ENCODE results near the gene NPR2. TPM values are rescaled to one million over a fixed set of nuclear protein-coding genes. Genes with fewer than 3 reads are reported as not detected.
A peak's percentile ranks its signal among the peaks of the same experiment; 100 is the strongest.

NPR2 gene
- total RNA-seq, 1 experiment from 2014 or later: 1.1 TPM

- in situ Hi-C loops (cut with HindIII; ENCODE audit: low pct_unique_long_range_greater_than_20kb, low sequenced_read_pairs): no loop called here
- no peak for DNase-seq (ENCODE audit: low read depth, low spot score)
Measured at GRCh38 chr9:35840881-35841644, 49.7 kb downstream of the NPR2 start.

GRCh38 chr9:35841645-35841900 lies 50.2 kb downstream of the NPR2 start:
- in situ Hi-C loops (cut with HindIII; ENCODE audit: low pct_unique_long_range_greater_than_20kb, low sequenced_read_pairs): no loop called here
- DNase-seq (ENCODE audit: low read depth, low spot score): no peak

- DNase-seq (ENCODE audit: low read depth, low spot score): no peak
- in situ Hi-C loops (cut with HindIII; ENCODE audit: low pct_unique_long_range_greater_than_20kb, low sequenced_read_pairs): no loop called here
Measured at GRCh38 chr9:35842020-35842745, 50.8 kb downstream of the NPR2 start.

- DNase-seq (ENCODE audit: low read depth, low spot score): no peak
- in situ Hi-C loops (cut with HindIII; ENCODE audit: low pct_unique_long_range_greater_than_20kb, low sequenced_read_pairs): no loop called here
Measured at GRCh38 chr9:35842795-35843194, 51.4 kb downstream of the NPR2 start.

GRCh38 chr9:35844628-35845270 lies 53.4 kb downstream of the NPR2 start:
- in situ Hi-C loops (cut with HindIII; ENCODE audit: low pct_unique_long_range_greater_than_20kb, low sequenced_read_pairs): no loop called here
- peak; percentile 83 for DNase-seq (ENCODE audit: low read depth, low spot score)

- in situ Hi-C loops (cut with HindIII; ENCODE audit: low pct_unique_long_range_greater_than_20kb, low sequenced_read_pairs): no loop called here
- no peak for DNase-seq (ENCODE audit: low read depth, low spot score)
Measured at GRCh38 chr9:35845824-35846771, 54.7 kb downstream of the NPR2 start.

- DNase-seq (ENCODE audit: low read depth, low spot score): no peak
- in situ Hi-C loops (cut with HindIII; ENCODE audit: low pct_unique_long_range_greater_than_20kb, low sequenced_read_pairs): no loop called here
Measured at GRCh38 chr9:35847792-35848572, 56.6 kb downstream of the NPR2 start.

- no peak for DNase-seq (ENCODE audit: low read depth, low spot score)
- in situ Hi-C loops (cut with HindIII; ENCODE audit: low pct_unique_long_range_greater_than_20kb, low sequenced_read_pairs): no loop called here
Measured at GRCh38 chr9:35852267-35852815, 61.0 kb downstream of the NPR2 start.

GRCh38 chr9:35852876-35853865 lies 61.8 kb downstream of the NPR2 start:
- in situ Hi-C loops (cut with HindIII; ENCODE audit: low pct_unique_long_range_greater_than_20kb, low sequenced_read_pairs): no loop called here
- no peak for DNase-seq (ENCODE audit: low read depth, low spot score)

GRCh38 chr9:35854091-35854762 lies 62.8 kb downstream of the NPR2 start:
- in situ Hi-C loops (cut with HindIII; ENCODE audit: low pct_unique_long_range_greater_than_20kb, low sequenced_read_pairs): no loop called here
- no peak for DNase-seq (ENCODE audit: low read depth, low spot score)

- DNase-seq (ENCODE audit: low read depth, low spot score): no peak
- in situ Hi-C loops (cut with HindIII; ENCODE audit: low pct_unique_long_range_greater_than_20kb, low sequenced_read_pairs): no loop called here
Measured at GRCh38 chr9:35856206-35856605, 64.8 kb downstream of the NPR2 start.

GRCh38 chr9:35856882-35857281 lies 65.5 kb downstream of the NPR2 start:
- in situ Hi-C loops (cut with HindIII; ENCODE audit: low pct_unique_long_range_greater_than_20kb, low sequenced_read_pairs): no loop called here
- no peak for DNase-seq (ENCODE audit: low read depth, low spot score)

- in situ Hi-C loops (cut with HindIII; ENCODE audit: low pct_unique_long_range_greater_than_20kb, low sequenced_read_pairs): no loop called here
- DNase-seq (ENCODE audit: low read depth, low spot score): no peak
Measured at GRCh38 chr9:35858458-35858857, 67.1 kb downstream of the NPR2 start.

Measured in SK-MEL-5 (cell line).